WTC11 (cell line): ENCODE measurements around the gene AFAP1L1. TPM values are rescaled to one million over a fixed set of nuclear protein-coding genes. Genes with fewer than 3 reads are reported as not detected.

Experiments
- ATAC-seq: fragments of 200-7000 bp; cut with Tn5 transposase; 2 replicates; pipeline ENCODE4 v1.10.0; 2021; ENCODE audit warnings: mild to moderate bottlenecking, moderate library complexity
- CTCF ChIA-PET: fragments of 300-600 bp; sonication (Branson Sonifier 250); formaldehyde crosslinking; loops from one replicate; lab custom pipeline; 2021; ENCODE audit warnings: antibody characterized with exemption; lab: Charles Lee
- POLR2A ChIA-PET: fragments of 350-600 bp; sonication (Branson Sonifier 250); formaldehyde crosslinking; loops from one replicate; lab custom pipeline; 2021; ENCODE audit warnings: antibody characterized with exemption; lab: Charles Lee
- DNase-seq: peaks from one replicate; pipeline ENCODE4 v3.0.0; 2021; ENCODE audit warnings: low spot score
- H3K27ac Mint-ChIP-seq: 2 replicates; pipeline ENCODE4 v1.8.0; 2021; ENCODE audit warnings: mixed read lengths
- H3K27me3 Mint-ChIP-seq: 2 replicates; pipeline ENCODE4 v1.8.0; 2021; ENCODE audit warnings: low read depth, mild to moderate bottlenecking, moderate library complexity, mixed read lengths
- H3K36me3 Mint-ChIP-seq: 2 replicates; pipeline ENCODE4 v1.8.0; 2021; ENCODE audit warnings: mixed read lengths
- H3K4me1 Mint-ChIP-seq: 2 replicates; pipeline ENCODE4 v1.8.0; 2022; ENCODE audit warnings: mixed read lengths
- H3K4me3 Mint-ChIP-seq: 2 replicates; pipeline ENCODE4 v1.8.0; 2021; ENCODE audit warnings: mild to moderate bottlenecking, moderate library complexity, mixed read lengths
- H3K9me3 Mint-ChIP-seq: 2 replicates; pipeline ENCODE4 v1.8.0; 2021; ENCODE audit warnings: mixed read lengths
- EMX1 ChIP-seq: fragments of 250-450 bp; sonication (Bioruptor Pico); IDR thresholded peaks from 2 replicates; pipeline ENCODE4 v1.8.0; 2021; ENCODE audit warnings: mild to moderate bottlenecking
- FOXP1 ChIP-seq: sonication (generic); formaldehyde crosslinking; IDR thresholded peaks from 2 replicates; pipeline ENCODE4 v1.8.0; 2022; ENCODE audit warnings: missing genetic modification reagents, mild to moderate bottlenecking, moderate library complexity, borderline replicate concordance
- GABPB1 ChIP-seq: sonication (generic); formaldehyde crosslinking; IDR thresholded peaks from 2 replicates; pipeline ENCODE4 v1.8.1; 2023; ENCODE audit warnings: mild to moderate bottlenecking, missing genetic modification reagents
- GTF2I ChIP-seq: fragments of 250-450 bp; sonication (Bioruptor Pico); conservative IDR thresholded peaks from 2 replicates; pipeline ENCODE4 v1.4.0; 2021; ENCODE audit warnings: mild to moderate bottlenecking
- HMGA2 ChIP-seq: fragments of 250-450 bp; sonication (Bioruptor Pico); IDR thresholded peaks from 2 replicates; pipeline ENCODE4 v1.4.0; 2021; ENCODE audit warnings: mild to moderate bottlenecking, moderate library complexity
- IRF2 ChIP-seq: sonication (generic); formaldehyde crosslinking; IDR thresholded peaks from 2 replicates; pipeline ENCODE4 v1.8.0; 2022; ENCODE audit warnings: low read depth, missing genetic modification reagents, borderline replicate concordance
- JUN ChIP-seq: sonication (generic); formaldehyde crosslinking; IDR thresholded peaks from 2 replicates; pipeline ENCODE4 v1.8.0; 2023; ENCODE audit warnings: mild to moderate bottlenecking, missing genetic modification reagents
- KAT7 ChIP-seq: sonication (generic); formaldehyde crosslinking; IDR thresholded peaks from 2 replicates; pipeline ENCODE4 v1.8.1; 2023; ENCODE audit warnings: missing genetic modification reagents, mild to moderate bottlenecking, borderline replicate concordance
- MYBL2 ChIP-seq: sonication (generic); formaldehyde crosslinking; IDR thresholded peaks from 2 replicates; pipeline ENCODE4 v1.8.1; 2023; ENCODE audit warnings: mild to moderate bottlenecking, moderate library complexity, missing genetic modification reagents
- NR3C1 ChIP-seq: sonication (generic); formaldehyde crosslinking; conservative IDR thresholded peaks from 2 replicates; pipeline ENCODE4 v1.8.1; 2023; ENCODE audit warnings: low read depth, mild to moderate bottlenecking, missing genetic modification reagents
- PRRX2 ChIP-seq: fragments of 250-450 bp; sonication (Bioruptor Pico); IDR thresholded peaks from 2 replicates; pipeline ENCODE4 v1.8.0; 2021; ENCODE audit warnings: mild to moderate bottlenecking
- RELA ChIP-seq: sonication (generic); formaldehyde crosslinking; IDR thresholded peaks from 2 replicates; pipeline ENCODE4 v1.8.1; 2022; ENCODE audit warnings: missing genetic modification reagents, mild to moderate bottlenecking, borderline replicate concordance
- TEAD1 ChIP-seq: sonication (generic); formaldehyde crosslinking; IDR thresholded peaks from 2 replicates; pipeline ENCODE4 v1.8.0; 2022; ENCODE audit warnings: mild to moderate bottlenecking, missing genetic modification reagents
- ZNF263 ChIP-seq: sonication (generic); formaldehyde crosslinking; IDR thresholded peaks from 2 replicates; pipeline ENCODE4 v1.8.1; 2022; ENCODE audit warnings: low read depth, mild to moderate bottlenecking, moderate library complexity, missing genetic modification reagents
- ZNF423 ChIP-seq: fragments of 250-450 bp; sonication (Bioruptor Pico); IDR thresholded peaks from 2 replicates; pipeline ENCODE4 v2.1.2; 2022; ENCODE audit warnings: mild to moderate bottlenecking, moderate library complexity
- total RNA-seq: library from RNA; stranded (reverse); gene quantifications from 3 replicates; pipeline ENCODE4 v1.2.3, GENCODE V29; 2021
- TF ChIP-seq, protein P1 (sequence below): sonication (generic); formaldehyde crosslinking; IDR thresholded peaks from 2 replicates; pipeline ENCODE4 v1.8.1; 2023; ENCODE audit warnings: mild to moderate bottlenecking, missing genetic modification reagents, moderate library complexity
- TF ChIP-seq, protein P2 (sequence below): sonication (generic); formaldehyde crosslinking; IDR thresholded peaks from 2 replicates; pipeline ENCODE4 v1.8.1; 2023; ENCODE audit warnings: mild to moderate bottlenecking, missing genetic modification reagents, borderline replicate concordance
- TF ChIP-seq, protein P3 (sequence below): sonication (generic); formaldehyde crosslinking; IDR thresholded peaks from 2 replicates; pipeline ENCODE4 v1.8.1; 2023; ENCODE audit warnings: mild to moderate bottlenecking, moderate library complexity, missing genetic modification reagents
- TF ChIP-seq, protein P4 (sequence below): sonication (generic); formaldehyde crosslinking; IDR thresholded peaks from 2 replicates; pipeline ENCODE4 v1.8.0; 2022; ENCODE audit warnings: mild to moderate bottlenecking, missing genetic modification reagents
- TF ChIP-seq, protein P5 (sequence below): sonication (generic); formaldehyde crosslinking; IDR thresholded peaks from 2 replicates; pipeline ENCODE4 v1.8.1; 2022; ENCODE audit warnings: missing genetic modification reagents, borderline replicate concordance
- TF ChIP-seq, protein P6 (sequence below): fragments of 200-600 bp; IDR thresholded peaks from 2 replicates; pipeline ENCODE4 v1.8.0; 2022; ENCODE audit warnings: antibody characterized with exemption

The AFAP1L1 gene
- total RNA-seq, 1 experiment from 2014 or later, result 8.4 TPM

DNA sequence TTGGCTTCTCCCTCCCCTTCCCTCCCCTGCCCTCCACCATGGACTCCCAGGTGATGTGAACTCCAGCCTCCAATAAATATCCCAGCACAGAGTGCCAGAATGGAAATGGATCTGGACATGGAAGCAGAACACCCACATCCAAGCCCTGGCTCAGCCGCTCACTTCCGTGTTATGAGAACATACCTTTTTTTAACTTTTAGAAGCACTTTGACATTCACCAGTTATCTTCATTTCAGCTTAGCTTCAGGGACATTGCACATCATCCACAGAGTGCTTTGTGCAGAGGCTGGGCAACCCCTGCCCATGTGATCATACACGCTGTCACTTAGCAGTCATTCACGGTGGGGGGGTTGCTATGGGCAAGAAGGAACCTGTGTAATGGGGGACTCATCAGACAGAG is 9.1 kb downstream of the AFAP1L1 start:
- Mint-ChIP-seq H3K4me3 (no peak overlapping the region), H3K36me3 (no peaks in the 10 kb centered on the region; the same call in 1 of the 2 replicates), H3K4me1 (peaks cover 4% of the 10 kb centered on the region), H3K27me3 (peaks cover 4% of the 10 kb centered on the region; the same call in 1 of the 2 replicates), H3K9me3 (peaks cover 2% of the 10 kb centered on the region; the same call in 1 of the 2 replicates), H3K27ac (no peak overlapping the region)
- no peak for ATAC-seq
- no peak for DNase-seq
- ChIA-PET CTCF (no interaction called here), POLR2A (no interaction called here)
- TF ChIP-seq, protein P1, sequence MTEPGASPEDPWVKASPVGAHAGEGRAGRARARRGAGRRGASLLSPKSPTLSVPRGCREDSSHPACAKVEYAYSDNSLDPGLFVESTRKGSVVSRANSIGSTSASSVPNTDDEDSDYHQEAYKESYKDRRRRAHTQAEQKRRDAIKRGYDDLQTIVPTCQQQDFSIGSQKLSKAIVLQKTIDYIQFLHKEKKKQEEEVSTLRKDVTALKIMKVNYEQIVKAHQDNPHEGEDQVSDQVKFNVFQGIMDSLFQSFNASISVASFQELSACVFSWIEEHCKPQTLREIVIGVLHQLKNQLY (CRISPR knock-in tag), result no peak
- TF ChIP-seq GABPB1 (no peak), MYBL2 (no peak), KAT7 (CRISPR knock-in tag) (no peak), FOXP1 (CRISPR knock-in tag) (no peak), ZNF423 (CRISPR knock-in tag) (no peak), HMGA2 (no peak), PRRX2 (no peak), NR3C1 (CRISPR knock-in tag) (no peak)
- TF ChIP-seq, protein P2, sequence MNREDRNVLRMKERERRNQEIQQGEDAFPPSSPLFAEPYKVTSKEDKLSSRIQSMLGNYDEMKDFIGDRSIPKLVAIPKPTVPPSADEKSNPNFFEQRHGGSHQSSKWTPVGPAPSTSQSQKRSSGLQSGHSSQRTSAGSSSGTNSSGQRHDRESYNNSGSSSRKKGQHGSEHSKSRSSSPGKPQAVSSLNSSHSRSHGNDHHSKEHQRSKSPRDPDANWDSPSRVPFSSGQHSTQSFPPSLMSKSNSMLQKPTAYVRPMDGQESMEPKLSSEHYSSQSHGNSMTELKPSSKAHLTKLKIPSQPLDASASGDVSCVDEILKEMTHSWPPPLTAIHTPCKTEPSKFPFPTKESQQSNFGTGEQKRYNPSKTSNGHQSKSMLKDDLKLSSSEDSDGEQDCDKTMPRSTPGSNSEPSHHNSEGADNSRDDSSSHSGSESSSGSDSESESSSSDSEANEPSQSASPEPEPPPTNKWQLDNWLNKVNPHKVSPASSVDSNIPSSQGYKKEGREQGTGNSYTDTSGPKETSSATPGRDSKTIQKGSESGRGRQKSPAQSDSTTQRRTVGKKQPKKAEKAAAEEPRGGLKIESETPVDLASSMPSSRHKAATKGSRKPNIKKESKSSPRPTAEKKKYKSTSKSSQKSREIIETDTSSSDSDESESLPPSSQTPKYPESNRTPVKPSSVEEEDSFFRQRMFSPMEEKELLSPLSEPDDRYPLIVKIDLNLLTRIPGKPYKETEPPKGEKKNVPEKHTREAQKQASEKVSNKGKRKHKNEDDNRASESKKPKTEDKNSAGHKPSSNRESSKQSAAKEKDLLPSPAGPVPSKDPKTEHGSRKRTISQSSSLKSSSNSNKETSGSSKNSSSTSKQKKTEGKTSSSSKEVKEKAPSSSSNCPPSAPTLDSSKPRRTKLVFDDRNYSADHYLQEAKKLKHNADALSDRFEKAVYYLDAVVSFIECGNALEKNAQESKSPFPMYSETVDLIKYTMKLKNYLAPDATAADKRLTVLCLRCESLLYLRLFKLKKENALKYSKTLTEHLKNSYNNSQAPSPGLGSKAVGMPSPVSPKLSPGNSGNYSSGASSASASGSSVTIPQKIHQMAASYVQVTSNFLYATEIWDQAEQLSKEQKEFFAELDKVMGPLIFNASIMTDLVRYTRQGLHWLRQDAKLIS, result no peak
- TF ChIP-seq, protein P3, sequence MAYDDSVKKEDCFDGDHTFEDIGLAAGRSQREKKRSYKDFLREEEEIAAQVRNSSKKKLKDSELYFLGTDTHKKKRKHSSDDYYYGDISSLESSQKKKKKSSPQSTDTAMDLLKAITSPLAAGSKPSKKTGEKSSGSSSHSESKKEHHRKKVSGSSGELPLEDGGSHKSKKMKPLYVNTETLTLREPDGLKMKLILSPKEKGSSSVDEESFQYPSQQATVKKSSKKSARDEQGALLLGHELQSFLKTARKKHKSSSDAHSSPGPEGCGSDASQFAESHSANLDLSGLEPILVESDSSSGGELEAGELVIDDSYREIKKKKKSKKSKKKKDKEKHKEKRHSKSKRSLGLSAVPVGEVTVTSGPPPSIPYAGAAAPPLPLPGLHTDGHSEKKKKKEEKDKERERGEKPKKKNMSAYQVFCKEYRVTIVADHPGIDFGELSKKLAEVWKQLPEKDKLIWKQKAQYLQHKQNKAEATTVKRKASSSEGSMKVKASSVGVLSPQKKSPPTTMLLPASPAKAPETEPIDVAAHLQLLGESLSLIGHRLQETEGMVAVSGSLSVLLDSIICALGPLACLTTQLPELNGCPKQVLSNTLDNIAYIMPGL, result no peak
- TF ChIP-seq, protein P4, sequence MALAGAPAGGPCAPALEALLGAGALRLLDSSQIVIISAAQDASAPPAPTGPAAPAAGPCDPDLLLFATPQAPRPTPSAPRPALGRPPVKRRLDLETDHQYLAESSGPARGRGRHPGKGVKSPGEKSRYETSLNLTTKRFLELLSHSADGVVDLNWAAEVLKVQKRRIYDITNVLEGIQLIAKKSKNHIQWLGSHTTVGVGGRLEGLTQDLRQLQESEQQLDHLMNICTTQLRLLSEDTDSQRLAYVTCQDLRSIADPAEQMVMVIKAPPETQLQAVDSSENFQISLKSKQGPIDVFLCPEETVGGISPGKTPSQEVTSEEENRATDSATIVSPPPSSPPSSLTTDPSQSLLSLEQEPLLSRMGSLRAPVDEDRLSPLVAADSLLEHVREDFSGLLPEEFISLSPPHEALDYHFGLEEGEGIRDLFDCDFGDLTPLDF (CRISPR knock-in tag), result no peak

DNA sequence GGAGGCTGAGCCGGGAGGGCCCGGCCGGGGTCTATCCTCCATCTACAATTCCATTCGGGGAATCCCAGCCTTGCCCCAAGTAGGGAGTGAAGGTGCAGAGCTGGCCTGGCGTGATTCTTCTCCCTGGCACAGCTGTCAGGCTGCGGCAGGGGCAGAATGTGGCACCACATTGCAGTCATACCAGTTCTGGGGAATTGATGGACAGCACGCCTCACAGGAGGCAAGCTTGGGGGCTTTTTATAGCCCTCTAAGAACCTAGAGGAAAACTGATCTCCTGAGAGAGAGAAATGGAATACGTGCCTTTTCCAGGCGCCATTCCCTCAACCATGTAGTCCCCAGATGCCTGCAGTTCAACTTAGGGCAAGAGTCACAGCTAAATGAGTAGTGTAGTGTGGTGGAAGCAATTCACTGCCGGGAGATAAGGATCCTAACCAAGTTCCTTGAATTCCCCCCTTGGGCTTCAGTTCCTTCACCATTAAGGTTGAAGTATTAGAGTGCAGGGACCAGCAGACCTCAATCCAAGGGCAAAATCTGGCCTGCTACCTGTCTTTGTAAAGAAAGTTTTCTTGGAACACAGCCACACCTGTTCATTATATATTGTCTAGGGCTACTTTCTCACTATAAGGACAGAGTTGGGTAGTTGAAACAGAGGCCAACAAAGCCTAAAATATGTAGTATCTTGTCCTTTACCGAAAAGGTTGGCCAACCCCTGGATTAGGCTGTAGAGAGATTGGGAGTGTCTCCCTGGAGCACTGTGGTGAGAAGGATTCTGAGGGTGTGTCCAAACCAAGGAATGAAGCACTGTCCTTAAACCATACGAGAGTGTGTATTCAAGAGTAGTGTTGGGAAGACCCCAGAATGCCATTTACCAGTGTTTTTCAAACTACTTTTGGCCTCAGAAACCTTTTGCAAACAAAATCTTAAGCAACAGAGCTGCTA is 10.6 kb downstream of the AFAP1L1 start:
- POLR2A ChIA-PET, result no interaction called here
- H3K9me3 Mint-ChIP-seq, result no peaks in the 10 kb centered on the region
- no peak overlapping the region for H3K4me3 Mint-ChIP-seq
- no peaks in the 10 kb centered on the region for H3K36me3 Mint-ChIP-seq
- no peak for DNase-seq
- no peak for ATAC-seq
- TF ChIP-seq JUN (CRISPR knock-in tag), result no peak
- TF ChIP-seq, protein P5, sequence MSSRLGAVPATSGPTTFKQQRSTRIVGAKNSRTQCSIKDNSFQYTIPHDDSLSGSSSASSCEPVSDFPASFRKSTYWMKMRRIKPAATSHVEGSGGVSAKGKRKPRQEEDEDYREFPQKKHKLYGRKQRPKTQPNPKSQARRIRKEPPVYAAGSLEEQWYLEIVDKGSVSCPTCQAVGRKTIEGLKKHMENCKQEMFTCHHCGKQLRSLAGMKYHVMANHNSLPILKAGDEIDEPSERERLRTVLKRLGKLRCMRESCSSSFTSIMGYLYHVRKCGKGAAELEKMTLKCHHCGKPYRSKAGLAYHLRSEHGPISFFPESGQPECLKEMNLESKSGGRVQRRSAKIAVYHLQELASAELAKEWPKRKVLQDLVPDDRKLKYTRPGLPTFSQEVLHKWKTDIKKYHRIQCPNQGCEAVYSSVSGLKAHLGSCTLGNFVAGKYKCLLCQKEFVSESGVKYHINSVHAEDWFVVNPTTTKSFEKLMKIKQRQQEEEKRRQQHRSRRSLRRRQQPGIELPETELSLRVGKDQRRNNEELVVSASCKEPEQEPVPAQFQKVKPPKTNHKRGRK (CRISPR knock-in tag), result no peak
- TF ChIP-seq RELA (CRISPR knock-in tag), result no peak
- TF ChIP-seq, protein P6, sequence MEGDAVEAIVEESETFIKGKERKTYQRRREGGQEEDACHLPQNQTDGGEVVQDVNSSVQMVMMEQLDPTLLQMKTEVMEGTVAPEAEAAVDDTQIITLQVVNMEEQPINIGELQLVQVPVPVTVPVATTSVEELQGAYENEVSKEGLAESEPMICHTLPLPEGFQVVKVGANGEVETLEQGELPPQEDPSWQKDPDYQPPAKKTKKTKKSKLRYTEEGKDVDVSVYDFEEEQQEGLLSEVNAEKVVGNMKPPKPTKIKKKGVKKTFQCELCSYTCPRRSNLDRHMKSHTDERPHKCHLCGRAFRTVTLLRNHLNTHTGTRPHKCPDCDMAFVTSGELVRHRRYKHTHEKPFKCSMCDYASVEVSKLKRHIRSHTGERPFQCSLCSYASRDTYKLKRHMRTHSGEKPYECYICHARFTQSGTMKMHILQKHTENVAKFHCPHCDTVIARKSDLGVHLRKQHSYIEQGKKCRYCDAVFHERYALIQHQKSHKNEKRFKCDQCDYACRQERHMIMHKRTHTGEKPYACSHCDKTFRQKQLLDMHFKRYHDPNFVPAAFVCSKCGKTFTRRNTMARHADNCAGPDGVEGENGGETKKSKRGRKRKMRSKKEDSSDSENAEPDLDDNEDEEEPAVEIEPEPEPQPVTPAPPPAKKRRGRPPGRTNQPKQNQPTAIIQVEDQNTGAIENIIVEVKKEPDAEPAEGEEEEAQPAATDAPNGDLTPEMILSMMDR, result no peak
- no peak for TF ChIP-seq IRF2 (CRISPR knock-in tag)
- no peak for TF ChIP-seq GTF2I (CRISPR knock-in tag)
- no peak for TF ChIP-seq TEAD1
- TF ChIP-seq EMX1 (CRISPR knock-in tag), result no peak
- no peak for TF ChIP-seq ZNF263 (CRISPR knock-in tag)
- H3K27me3 Mint-ChIP-seq, result peaks cover 4% of the 10 kb centered on the region; the same call in 1 of the 2 replicates
- CTCF ChIA-PET, result no interaction called here
- H3K4me1 Mint-ChIP-seq, result peaks cover 4% of the 10 kb centered on the region
- no peak overlapping the region for H3K27ac Mint-ChIP-seq
